NCI-H146 treated with DMSO at 0.1 percent for 48 hours (cell line): ENCODE results near the gene IGSF21.

Experiments used
- DNase-seq: peaks from one replicate; lab custom pipeline; 2025; ENCODE audit not compliant: unreplicated experiment; lab: John Stamatoyannopoulos, UW

The IGSF21 gene

DNA sequence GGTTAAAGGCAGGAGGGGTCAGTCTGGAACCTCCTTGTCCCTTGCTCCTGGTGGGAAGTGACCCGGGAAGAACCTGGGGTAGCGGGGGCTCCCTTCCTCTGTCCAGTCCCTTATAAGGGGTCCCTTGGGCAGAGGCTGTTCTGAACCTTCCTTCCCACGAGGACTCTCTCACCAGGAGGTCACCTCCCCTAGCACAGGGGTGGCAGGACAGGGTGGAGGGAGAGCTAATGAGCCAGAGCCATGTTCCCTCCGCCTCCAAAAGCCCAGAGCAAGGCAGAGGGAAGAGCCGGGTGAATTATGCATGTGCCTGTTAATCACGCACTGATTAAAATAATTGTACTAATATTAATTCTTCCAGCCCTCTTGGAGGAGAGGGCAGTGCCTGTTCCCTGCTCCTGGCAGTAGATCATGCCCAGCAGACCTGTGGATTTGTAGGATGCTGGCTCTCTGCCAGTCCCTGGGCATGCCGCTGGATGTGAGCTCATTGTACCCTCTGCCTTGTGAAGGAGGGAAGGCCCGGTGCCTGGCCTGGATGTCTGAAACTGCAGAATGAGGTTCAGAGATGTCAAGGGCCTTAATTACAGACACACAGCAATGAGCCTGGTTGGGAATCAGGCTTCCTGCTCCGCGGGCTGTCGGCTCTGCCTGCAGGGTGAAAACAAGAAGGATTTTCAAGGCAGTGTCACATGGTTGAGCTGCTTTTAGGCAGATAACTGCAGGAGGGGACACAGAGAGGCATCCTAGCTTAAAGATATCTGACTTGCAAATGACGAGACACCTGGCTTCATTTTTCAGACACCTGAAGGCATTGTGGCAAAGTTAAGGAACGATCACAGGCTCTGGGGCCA lies 68.2 kb downstream of the IGSF21 start:
- no peak for DNase-seq

DNA sequence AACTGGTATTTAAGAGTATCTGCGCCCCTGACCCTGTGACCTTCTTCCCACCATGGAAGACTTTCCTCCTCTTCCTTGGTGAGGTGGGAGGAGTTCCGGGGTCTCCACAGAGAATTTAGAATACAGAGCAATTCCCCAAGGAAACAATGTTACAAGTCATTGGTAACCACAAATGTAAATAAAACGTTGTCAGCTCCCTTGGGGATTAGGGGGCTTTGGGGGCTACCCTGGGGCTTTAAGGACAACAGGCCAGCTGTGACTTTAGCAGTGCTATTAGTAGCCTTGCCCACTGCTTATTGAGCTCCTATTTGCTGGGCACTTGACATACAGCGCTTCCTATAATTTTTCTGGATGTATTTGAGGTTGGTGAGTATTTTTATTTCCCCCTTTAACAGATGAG lies 69.0 kb downstream of the IGSF21 start:
- DNase-seq, result no peak

DNA sequence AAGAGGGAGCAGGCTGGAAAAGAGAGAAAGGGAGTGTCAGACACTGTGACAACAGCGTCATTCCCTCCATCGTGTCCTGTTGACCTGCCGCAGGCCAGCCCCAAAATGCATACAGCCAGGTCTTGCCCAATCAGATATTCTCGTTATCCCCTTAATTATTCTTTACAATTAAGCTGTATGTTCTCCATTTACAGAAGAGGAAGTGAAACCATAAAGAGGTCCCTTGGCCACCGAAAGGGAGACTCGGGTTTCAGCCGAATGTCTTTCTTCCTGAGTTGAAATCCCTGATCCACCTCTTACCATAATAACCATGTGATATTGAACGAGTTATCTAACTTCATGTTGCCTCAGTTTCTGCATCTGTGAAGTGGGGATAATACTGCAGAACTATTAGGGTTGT lies 70.5 kb downstream of the IGSF21 start:
- DNase-seq, result no peak

DNA sequence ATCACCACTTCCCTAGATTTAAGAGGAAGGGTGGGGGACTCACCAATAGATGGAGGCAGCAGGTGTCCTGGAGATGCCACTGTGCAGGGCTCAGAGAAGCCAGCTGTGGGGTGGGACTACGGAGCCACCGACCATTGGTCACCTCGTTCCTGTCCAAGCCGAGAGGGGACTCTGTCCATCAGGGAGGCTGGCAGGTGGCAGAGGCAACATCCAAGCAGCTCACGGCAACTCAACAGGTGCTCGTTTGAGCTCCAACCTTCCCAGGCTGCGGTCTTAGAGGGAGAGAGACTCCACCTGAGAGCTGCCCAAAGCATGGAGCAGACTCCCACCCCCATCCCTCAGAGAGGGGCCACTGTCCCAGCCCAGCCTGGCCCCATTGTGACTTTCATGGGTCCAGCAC lies 71.4 kb downstream of the IGSF21 start:
- DNase-seq, result no peak

DNA sequence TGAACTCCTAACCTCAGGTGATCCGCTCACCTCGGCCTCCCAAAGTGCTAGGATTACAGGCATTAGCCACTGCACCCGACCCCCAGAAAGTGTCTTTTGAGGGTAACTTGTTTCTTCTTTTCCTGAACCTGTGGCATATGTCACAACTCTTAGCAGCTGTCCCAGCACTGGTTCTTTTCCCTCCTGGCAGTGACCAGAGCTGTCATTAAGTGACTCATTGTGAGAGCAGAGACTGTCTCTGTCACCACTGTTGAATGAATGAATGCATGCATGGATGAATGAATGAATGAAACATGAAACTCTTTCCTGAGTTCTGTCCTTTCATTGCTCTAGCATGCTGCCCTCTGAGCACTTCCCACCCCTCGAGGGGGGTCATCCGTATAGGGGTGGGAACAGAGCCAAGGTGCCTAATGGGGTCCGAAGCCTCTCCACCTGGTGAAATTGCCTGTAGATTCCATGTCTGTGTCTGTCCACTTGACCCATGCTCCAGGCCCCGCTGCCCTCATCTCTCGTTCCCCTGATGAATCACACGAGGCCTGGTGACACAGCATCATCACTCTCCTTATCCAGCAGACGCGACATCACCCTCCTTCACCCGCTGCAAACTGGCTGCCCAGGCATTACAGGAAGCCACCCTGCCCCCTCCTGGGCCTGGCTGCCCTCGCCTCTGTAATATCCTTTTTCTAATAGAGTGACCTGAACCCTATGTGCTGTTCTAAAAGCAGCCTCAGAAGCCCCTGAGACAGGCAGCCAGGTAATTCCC lies 75.0 kb downstream of the IGSF21 start:
- DNase-seq, result no peak

DNA sequence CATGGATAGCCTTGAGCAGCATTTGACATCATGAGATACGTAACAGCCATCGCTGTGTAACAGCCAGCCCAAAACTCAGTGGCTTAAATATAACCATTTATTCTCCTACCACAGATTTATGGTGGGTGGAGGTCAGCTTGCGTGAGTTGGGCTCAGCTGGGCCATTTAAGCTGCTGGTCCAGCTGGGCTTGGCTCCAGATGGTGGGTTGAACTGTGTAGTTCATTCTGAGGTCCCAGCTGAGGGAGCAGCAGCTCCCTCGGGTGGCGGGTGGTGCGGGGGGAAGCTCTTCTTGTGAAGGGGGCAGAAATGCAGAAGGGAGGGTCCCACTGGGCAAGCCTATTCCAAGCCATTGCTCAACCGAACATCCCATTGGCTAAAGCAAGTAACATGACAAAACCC lies 75.9 kb downstream of the IGSF21 start:
- no peak for DNase-seq

DNA sequence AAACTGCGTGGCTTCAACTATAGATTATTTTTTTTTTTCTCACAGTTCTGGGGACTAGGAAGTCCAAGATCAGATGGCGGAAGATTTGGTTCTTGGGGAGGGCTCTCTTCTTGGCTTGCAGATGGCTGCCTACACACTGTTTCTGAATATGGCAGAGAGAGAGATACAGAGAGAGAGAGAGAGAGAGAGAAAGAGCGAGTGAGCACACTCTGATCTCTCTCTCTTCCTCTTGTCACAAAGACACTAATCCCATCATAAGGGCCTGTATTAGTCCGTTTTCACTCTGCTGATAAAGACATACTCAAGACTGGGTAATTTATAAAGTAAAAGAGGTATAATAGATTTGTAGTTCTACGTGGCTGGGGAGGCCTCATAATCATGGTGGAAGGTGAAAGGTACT lies 79.5 kb downstream of the IGSF21 start:
- no peak for DNase-seq

DNA sequence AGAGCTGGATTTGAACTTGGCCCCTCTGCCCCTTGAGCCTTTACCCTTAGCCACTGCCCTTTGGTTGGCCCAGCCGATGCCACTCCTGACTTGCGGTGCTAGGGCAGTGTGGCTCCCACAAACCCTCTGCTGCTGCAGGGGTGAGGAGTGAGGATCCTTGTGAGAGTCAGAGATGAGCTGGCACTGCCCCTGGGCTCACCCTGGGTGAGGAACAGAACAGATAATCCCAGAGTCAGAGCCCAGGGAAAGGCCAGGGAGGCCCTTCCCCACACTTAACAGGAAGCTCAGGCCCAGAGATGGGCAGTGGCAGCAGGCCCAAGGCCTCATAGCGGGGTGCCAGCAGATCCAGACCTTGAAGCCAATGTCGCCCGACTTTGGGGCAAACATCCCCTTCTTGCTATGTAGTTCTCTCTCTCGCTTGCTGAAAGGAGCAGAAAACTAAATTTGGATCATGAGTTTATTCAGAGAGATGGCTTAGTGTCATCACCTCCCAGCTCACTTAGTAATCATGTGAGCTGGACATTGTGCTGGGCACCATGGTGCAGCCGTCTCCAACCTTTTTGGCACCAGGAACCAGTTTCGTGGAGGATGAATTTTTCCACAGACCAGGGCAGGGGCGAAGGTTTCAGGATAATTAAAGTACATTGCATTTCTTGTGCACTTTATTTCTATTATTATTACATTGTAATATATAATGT lies 81.4 kb downstream of the IGSF21 start:
- no peak for DNase-seq

DNA sequence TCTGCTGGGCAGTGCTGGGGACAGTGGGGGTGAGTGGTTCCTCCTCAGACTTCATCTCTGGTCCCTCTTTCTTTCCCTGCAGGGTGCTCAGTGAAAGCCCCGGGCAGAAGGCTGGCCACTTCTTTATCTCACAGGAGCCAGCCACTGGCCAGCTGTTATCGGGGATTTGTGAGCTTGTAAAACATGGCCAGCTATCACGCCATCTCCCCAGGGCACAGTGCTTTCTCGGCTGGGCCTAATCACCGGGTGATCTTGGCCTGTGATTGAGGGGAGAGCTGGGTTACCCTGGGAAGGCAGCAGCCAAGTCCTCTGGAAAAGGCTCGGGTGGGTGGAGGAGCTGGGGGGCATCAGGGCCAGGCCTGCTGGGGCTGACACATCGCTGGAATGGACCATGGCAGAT lies 83.0 kb downstream of the IGSF21 start:
- no peak for DNase-seq

DNA sequence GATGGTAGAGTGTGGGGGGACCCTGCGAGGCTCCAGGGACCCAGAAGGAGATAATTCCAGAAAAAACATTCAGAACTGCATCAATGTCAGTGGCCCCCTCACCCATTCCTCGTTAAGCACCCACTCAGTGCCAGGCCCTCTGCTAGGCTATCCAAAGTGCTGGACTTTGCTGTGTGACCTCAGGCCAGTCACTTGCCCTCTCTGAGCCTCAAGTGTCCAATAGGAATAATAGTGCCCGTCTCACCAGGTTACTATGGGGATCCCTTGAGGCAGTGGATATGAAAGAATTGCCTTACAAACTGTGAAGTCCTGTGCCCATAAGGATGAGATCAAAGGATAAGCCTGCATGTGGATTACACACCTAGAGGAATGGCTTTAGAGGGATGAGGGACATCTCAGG lies 83.4 kb downstream of the IGSF21 start:
- no peak for DNase-seq

DNA sequence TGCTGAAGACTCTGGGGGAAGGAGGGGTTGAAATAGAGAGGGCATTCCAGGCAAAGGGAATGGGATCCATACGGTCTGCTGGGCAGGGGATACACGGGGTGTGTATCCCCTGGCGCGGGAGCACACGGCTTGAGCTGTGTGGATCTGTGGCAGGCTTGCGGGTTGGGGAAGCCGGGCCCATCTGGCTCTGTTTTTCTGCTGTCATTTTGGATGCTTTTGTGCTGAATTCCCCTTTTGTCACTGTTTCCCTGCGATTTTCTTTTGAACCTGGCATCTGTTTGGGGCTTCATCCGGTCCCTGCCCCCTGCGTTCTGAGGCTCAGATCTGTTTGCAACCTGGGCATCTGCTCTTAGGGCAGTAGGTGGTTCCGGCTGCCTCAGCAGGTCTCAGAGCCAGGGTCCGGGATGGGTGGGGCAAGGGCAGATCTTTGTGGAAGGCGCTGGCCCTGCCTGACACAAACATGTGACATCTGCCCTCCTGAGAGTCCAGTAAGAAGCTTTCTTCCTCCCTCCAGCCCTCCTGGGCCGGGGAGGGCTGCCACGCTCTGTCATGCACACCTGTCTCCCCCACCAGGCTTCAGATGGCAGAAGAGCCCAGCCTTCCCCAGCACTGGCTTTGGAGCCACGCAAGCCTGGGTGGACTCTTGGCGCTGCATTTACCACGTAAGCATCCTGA lies 84.0 kb downstream of the IGSF21 start:
- DNase-seq, result no peak

DNA sequence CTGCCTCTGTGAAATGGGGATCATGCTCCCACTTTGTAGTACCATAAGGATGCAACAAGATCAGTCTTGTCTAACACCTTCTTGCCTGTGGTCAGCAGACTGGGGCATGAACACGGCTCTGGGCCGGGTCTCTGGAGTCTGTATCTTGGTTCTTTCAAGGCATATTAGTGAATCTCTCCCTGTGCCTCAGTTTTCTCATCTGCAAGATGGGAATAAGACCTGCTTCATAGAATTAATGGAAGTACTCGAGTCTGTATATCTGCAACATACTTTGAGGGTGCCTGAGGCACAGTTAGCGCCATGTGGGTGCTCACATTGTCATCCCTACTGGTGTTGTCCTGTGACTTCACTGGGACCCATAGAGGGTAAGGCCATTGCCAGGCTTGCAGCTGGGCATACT lies 84.6 kb downstream of the IGSF21 start:
- DNase-seq, result no peak

DNA sequence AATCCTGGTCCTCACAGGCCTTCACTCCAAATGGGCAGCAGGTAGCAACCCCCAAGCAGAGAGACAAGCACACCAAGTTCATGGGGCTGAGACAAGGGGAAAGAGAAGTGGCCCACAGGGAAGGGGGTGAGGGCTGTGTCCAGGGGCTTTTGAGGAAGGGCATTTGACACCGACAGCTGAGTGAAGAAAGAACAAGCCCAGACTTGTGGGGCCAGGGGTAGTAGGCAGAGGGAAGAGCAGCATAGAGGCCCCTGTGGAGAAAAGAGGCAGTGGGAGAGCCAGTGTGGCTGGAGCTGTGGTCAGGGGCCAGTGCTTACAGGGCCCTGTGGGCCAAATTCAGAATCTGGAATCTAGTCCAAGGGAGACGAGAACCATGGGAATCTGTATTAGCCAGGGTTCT lies 85.4 kb downstream of the IGSF21 start:
- no peak for DNase-seq

DNA sequence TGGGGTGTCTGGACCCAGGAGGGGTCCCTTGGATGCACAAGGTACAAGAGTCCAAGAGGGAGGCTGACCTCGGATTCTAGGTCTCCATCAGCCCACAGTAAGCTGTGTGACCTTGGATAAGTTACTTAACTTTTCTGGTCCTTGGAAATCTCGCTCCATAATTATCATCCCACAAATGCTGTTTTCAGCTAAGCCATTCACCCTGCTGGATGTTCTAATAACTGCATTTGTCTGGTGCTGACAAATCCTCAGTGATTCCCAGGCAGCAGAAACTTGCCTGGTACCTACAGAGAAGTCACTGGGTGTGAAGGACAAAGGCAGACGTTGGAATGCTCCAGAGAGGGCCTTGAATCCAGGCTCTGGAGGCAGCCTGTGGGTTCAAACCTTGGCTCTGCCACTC lies 89.7 kb downstream of the IGSF21 start:
- DNase-seq, result no peak

DNA sequence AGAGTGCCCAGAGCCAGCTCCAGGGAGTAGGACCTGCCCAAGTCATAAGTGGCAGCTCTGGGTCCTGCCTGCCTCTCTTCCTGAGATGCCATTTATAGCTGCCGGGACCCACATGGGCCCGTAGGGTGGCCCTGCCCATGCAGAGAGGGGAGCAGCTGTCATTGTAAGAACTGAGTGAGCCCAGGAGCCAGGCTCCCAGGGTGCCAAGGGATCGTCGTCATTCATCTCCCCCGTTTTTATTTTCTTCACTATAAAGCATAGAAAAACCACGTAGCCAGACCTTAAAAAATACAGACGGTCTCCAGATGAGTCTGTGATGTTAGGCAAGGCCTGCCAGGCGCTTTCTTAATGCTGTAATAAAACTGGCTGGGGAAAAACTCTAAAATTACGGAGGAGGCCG lies 90.7 kb downstream of the IGSF21 start:
- DNase-seq, result no peak

DNA sequence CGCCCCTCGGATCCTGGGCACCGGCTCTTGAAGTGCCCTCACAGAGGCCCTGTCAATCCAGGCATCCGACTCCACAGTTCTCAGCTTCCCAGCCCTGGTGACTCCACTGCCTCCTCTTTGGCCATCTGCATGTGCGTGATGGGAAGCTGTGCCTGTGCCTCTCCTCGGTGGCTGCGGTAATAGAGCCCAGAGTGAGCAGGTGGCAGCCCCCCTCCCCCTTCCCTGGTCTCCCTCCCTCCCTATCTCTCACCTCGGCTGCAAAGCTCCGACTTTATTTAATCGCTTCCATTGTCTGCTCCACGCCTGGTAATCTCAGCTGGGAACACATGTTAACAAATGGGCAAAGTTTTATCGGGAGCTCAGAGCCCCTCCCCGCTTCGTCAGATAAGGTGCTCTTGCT lies 91.9 kb downstream of the IGSF21 start:
- DNase-seq, result no peak

DNA sequence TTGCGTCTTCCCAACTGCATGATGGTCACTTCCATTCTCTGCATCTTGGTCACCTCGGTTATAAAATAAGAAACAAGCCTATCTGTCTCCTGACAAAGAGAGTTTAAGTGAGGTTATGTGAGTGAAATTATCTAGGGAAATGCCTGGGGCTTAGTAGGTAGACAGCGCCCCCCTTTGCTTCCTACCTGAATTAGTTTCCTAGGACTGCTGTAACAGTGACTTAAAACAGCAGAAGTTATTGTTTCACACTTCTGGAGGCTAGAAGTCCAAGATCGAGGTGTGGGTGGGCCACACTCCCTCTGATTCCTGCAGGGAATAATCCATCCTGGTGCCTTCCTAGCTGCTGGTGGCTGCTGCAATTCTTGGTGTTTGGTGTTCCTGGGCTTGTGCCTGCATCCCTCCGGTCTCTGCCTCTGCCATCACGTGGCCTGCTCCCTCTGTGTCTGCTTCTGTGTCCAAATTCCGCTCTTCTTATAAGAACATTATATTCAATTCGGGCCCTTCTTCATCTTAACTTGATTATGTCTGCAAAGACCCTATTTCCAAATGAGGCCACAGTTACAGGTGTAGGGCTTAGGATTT lies 92.6 kb downstream of the IGSF21 start:
- DNase-seq, result no peak

DNA sequence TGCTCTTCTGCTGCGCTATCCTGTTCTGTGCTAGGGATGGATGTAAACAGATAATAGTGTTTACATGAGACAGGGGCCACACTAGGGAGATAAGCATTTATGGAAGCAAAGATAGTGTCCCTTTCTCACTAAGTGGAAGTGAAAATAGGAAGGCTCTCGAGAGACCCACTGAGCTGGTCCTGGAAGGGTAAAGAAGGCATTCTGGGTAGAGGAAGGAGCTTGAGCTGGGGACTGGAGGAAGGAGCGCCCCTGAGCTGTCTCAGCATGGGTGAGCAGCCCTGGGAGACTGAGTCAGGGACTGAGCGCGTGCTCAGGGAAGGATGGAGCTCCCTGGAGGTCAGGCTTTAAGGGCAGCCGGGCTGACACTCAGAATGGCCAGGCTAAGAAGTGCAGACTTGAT lies 93.3 kb downstream of the IGSF21 start:
- no peak for DNase-seq

DNA sequence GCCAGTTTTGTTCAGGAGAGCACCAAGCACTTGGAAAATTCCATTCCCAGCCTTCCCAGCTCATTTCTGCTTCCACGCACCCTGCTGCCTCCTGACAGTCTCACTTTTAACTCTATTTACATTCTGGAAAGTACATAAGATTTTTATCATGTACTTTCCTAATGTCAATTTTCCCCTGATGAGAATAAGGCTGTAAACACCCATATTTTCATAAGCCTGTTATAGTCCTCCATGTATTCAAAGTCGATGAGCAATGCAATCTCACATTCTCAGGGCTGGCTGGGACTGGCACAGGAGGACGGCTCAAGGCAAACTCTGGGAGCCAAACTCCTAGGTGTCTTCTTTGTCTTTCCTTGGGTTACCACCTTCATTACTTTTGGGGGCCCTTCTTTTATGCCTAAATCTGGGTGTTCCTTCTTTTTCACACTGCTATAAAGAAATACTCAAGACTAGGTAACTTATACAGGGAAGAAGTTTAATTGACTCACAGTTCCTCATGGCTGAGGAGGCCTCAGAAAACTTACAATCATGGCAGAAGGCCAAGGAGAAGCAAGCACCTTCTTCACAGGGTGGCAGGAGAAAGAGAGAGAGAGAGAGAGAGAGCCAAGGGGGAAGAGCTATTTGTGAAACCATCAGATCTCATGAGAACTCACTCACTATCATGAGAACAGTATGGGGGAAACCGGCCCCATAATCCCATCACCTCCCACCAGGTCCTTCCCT lies 94.6 kb downstream of the IGSF21 start:
- DNase-seq, result no peak

DNA sequence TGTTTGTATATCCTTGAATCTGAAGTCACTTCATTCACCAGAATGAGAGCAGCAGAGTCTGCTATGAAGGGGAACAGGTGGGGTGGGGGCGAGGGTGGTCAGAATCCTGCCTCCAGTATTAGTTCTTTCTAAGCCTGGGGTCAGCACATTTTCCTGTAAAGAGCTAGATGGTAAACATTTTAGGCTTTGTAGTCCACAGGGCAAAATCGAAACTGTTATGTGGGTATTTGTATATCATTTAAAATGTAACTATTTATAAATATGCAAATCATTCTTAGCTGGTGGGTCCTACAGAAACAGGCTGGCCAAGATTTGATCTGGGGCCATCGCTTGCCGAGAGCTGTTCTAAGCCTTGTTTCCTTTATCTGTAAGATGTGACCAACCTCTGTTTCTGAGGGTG lies 96.0 kb downstream of the IGSF21 start:
- DNase-seq, result no peak
